T-helper 1 cell treated with Interleukin-12 subunit alpha and Interleukin-12 subunit beta and Interleukin-4 antibody, amounts not matched to agents 30 μg/mL and 1 μg/mL, for 36 hours (primary cell): ENCODE results near the gene APOL5.
"Not testable (repeated sequence)": the region's sequence is repeated elsewhere in the genome, so short reads cannot be mapped to it uniquely, and the experiment has no call there.

Source experiments
- H3K27ac Mint-ChIP-seq: one replicate; pipeline ENCODE4 v1.8.0; 2021; ENCODE audit warnings: mild to moderate bottlenecking, mixed read lengths
- H3K27me3 Mint-ChIP-seq: one replicate; pipeline ENCODE4 v1.8.0; 2021; ENCODE audit warnings: low read depth, mixed read lengths
- H3K36me3 Mint-ChIP-seq: one replicate; pipeline ENCODE4 v1.8.0; 2021; ENCODE audit warnings: low read depth, mixed read lengths
- H3K4me1 Mint-ChIP-seq: one replicate; pipeline ENCODE4 v1.8.0; 2021; ENCODE audit warnings: low read depth, mixed read lengths
- H3K4me3 Mint-ChIP-seq: one replicate; pipeline ENCODE4 v1.8.0; 2021; ENCODE audit warnings: mild to moderate bottlenecking, moderate library complexity, mixed read lengths
- H3K9me3 Mint-ChIP-seq: one replicate; pipeline ENCODE4 v1.8.0; 2021; ENCODE audit warnings: mixed read lengths

Gene APOL5

DNA sequence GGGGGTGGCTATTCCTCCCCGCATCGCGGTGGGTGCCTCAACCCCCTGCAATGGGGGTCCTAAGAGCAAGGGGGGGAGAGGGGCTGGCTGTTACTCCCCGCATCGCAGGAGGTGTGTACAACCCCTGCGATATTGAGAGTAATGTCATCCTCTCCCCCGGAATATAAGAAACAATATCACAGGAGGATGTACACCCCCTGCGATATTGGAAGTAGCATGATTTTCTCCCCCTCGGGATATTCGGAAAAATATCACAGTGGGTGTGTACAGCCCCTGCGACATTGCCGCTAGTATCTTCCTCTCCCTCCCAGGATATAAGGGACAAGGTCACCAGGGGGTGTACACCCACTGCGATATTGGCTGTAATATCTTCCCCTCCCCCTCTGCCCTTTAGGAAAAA lies 22.5 kb upstream of the APOL5 start:
- Mint-ChIP-seq H3K36me3 (no peaks in the 10 kb centered on the region), H3K4me1 (no peaks in the 10 kb centered on the region), H3K27ac (no peak overlapping the region), H3K9me3 (no peaks in the 10 kb centered on the region), H3K4me3 (no peak overlapping the region), H3K27me3 (no peaks in the 10 kb centered on the region)

DNA sequence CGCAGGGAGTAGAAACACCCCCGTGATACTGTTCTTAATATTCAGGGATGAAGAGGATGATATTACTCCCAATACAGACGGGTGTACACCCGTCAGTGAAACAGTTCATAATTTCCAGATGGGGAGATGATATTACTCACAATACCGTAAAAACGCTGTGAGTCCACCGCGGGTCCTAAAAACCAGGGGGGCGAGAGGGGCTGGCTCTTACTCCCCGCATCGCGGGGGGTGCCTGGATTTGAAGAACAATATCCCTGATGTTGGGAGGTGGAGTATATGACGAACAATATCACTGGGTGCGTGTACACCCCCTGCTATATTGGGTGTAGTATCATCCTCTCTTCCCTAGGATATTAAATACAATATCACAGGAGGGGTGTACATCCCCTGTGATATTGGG lies 20.5 kb upstream of the APOL5 start:
- Mint-ChIP-seq H3K27me3 (no peaks in the 10 kb centered on the region), H3K36me3 (no peaks in the 10 kb centered on the region), H3K4me3 (no peak overlapping the region), H3K4me1 (no peaks in the 10 kb centered on the region), H3K27ac (no peak overlapping the region), H3K9me3 (no peaks in the 10 kb centered on the region)

DNA sequence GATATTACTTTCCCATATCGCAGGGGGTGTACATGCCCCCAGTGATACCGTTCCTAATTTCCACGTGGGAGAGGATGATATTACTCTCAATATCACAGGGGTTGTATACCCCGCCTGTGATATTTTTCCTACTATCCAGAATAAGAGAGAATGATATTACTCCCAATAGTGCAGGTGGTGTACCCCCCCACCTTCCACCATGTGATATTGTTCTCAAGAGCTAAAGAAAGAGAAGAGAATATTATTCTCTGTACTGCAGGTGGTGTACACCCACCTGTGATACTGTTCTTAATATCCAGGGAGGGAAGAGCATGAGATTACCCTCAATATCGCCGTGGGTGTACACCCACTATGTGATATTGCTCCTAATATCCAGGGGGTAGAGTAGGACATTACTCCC lies 17.8 kb upstream of the APOL5 start:
- not testable (repeated sequence) for H3K4me3 Mint-ChIP-seq, H3K27ac Mint-ChIP-seq, H3K27me3 Mint-ChIP-seq, H3K9me3 Mint-ChIP-seq, H3K4me1 Mint-ChIP-seq, H3K36me3 Mint-ChIP-seq

DNA sequence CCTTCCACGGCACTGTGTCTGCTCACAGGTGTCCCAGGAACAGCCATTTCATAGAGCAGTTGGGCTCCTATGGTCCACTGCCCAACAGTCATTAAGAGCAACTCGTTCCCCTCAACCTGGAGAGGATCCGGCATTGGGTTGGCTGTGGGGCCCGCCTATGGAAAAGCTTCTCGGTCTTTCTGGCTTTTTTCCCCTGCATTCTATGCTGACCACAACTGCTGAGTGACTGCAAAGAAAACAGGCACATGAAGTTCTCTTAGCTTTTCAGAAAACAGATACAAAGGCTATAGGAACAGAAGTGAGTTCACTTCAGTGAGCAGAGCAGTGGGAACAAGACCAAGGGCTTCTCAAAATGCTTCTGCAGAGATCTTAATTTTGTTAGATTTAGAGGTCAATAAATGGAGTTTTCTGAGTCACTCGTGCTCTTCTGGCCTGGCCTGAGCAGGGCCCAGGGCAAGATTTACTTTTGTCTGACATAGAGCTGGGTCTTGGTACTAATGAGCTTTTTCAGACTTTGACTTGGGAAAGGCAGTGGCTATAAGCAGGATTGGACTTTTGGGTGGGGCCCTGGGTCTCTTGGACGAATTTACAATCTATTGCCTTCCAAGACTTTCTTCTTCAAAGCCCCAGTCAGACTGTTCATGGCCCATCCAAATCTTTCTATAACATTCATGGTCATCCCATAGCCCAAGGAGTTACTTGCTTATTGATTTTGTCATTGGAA lies 13.6 kb upstream of the APOL5 start:
- Mint-ChIP-seq H3K36me3 (no peaks in the 10 kb centered on the region), H3K4me3 (no peak overlapping the region), H3K9me3 (no peaks in the 10 kb centered on the region), H3K27me3 (no peaks in the 10 kb centered on the region), H3K27ac (no peak overlapping the region), H3K4me1 (no peaks in the 10 kb centered on the region)

DNA sequence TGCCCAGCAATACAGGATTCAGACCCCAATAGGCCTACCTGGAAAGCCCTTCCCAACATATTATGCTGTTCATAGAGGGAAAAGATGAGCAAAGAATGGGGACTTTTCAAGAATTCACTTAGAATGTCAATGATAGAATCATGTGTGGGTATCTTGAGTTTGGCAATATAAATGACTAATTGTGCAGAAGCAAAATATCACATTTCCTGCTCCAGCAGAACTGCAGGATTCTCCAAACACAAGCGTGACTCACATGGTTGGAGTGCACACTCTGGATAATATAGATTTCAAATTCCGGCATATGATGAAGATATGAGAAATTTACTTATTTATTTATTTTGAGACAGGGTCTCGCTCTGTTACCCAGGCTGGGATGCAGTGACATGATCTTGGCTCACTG lies 12.5 kb upstream of the APOL5 start:
- no peak overlapping the region for H3K4me3 Mint-ChIP-seq
- no peak overlapping the region for H3K27ac Mint-ChIP-seq
- no peaks in the 10 kb centered on the region for H3K36me3 Mint-ChIP-seq
- no peaks in the 10 kb centered on the region for H3K4me1 Mint-ChIP-seq
- H3K27me3 Mint-ChIP-seq = no peaks in the 10 kb centered on the region
- no peaks in the 10 kb centered on the region for H3K9me3 Mint-ChIP-seq

DNA sequence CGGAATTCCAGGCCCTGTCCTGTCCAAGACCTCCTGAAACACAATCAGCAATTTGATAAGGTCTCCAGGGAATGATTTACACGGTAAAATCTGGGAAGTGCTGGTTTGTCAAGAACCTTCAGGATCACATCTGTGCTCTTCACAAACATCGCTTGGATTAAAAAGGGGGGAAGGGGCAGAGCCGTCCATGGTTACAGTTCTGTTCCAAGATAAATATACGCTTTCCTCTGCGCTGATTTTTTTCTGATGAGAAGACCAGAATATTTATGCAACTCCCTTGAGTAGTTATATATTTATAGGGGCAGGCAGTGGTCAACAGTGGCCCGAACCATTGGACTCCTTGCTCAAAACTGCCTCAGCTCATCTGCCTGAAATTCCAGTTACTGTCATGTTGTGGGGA lies 9.2 kb upstream of the APOL5 start:
- Mint-ChIP-seq H3K4me3 (no peak overlapping the region), H3K9me3 (peaks cover 6% of the 10 kb centered on the region), H3K27me3 (peaks cover 2% of the 10 kb centered on the region), H3K27ac (no peak overlapping the region), H3K36me3 (no peaks in the 10 kb centered on the region), H3K4me1 (no peaks in the 10 kb centered on the region)

DNA sequence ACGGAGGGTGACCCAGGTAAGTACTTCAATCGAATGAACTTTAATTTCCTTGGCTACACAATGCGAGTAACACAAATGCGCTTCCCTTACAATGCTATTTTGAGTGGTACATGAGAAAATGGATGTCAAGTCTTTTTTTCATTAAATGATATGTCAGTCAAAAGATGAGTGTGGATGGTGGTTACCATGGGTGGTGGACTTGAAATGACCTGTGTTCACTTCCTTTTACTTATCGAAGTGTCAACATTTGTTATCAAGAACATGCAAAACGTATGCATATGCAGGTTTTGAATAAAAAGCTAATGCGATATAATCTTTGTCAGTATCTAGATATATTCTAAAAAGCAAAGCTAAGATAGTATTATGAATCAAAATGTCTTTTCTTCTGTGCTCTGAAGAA lies 8.8 kb upstream of the APOL5 start:
- Mint-ChIP-seq H3K4me1 (no peaks in the 10 kb centered on the region), H3K36me3 (no peaks in the 10 kb centered on the region), H3K27ac (no peak overlapping the region), H3K4me3 (no peak overlapping the region), H3K9me3 (peaks cover 6% of the 10 kb centered on the region), H3K27me3 (peaks cover 6% of the 10 kb centered on the region)

DNA sequence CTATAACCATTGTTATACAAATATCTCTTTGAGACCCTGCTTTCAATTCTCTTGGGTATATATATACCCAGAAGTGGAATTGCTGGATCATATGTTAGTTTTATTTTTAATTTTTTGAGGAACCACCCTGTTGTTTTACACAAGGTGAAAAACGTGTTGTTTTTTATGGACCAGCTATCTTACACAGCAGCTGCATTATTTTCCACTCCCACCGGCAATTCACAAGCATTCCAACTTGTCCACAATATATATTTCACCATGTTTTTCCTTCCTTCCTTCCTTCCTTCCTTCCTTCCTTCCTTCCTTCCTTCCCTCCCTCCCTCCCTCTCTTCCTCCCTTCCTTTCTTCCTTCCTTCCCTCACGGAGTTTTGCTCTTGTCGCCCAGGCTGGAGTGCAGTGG lies 6.3 kb upstream of the APOL5 start:
- H3K4me3 Mint-ChIP-seq = no peak overlapping the region
- H3K9me3 Mint-ChIP-seq = peaks cover 6% of the 10 kb centered on the region
- peaks cover 6% of the 10 kb centered on the region for H3K27me3 Mint-ChIP-seq
- no peaks in the 10 kb centered on the region for H3K4me1 Mint-ChIP-seq
- H3K27ac Mint-ChIP-seq = no peak overlapping the region
- H3K36me3 Mint-ChIP-seq = no peaks in the 10 kb centered on the region

DNA sequence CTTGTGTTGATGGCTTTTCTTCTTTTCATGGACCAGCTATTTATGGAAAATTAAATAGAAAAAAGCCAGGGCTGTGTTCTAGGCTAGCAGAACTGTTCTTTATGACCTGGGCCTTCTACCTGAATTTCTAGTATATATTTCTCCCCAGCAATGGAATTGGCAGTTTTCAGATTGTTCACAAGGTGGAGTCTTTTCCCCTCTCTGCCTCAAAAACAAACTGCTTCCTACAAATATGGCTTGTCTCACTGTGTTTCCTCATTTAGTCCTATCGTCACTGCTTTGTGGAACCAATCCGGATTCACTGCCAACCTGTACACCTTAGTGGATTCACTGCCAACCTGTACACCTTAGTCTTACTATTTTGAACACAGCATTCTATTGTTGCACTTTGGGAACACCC lies 5.0 kb upstream of the APOL5 start:
- no peak overlapping the region for H3K4me3 Mint-ChIP-seq
- H3K36me3 Mint-ChIP-seq = no peaks in the 10 kb centered on the region
- no peak overlapping the region for H3K27ac Mint-ChIP-seq
- peaks cover 6% of the 10 kb centered on the region for H3K9me3 Mint-ChIP-seq
- H3K27me3 Mint-ChIP-seq = peaks cover 6% of the 10 kb centered on the region
- no peaks in the 10 kb centered on the region for H3K4me1 Mint-ChIP-seq

DNA sequence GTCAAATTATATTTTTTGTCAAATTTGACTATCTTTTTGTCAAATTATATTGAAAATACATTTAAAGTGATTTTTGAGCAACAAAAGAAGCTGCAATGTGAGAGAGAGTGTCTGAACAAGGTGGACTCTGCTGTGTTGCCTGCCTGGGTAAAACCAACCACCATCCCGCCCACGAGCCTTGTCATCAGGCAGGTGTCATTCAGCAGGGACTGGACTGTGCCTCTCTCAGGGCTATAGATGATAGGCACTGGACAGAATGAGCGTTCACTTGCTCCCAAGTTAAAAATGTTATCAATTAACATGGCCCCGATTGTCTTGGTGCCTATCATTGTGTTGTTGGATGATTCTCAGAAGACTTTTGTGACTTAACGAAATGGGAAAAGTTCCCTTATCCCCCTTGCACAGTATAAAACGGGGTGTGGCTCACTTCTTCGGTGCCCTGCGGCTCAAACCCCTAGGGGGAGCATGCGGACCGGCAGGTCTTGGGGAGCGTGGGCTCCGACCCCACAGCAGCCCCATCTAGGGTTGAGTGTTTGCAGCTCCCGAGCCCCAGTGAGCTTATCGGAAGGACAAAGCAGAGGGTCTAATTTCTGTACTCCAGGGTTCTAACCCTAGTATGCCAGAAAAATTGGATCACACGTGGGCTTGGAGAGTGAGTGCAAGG lies 1.7 kb downstream of the APOL5 start:
- H3K36me3 Mint-ChIP-seq = no peaks in the 10 kb centered on the region
- H3K4me3 Mint-ChIP-seq = no peak overlapping the region
- no peak overlapping the region for H3K27ac Mint-ChIP-seq
- no peaks in the 10 kb centered on the region for H3K27me3 Mint-ChIP-seq
- no peaks in the 10 kb centered on the region for H3K9me3 Mint-ChIP-seq
- H3K4me1 Mint-ChIP-seq = no peaks in the 10 kb centered on the region

DNA sequence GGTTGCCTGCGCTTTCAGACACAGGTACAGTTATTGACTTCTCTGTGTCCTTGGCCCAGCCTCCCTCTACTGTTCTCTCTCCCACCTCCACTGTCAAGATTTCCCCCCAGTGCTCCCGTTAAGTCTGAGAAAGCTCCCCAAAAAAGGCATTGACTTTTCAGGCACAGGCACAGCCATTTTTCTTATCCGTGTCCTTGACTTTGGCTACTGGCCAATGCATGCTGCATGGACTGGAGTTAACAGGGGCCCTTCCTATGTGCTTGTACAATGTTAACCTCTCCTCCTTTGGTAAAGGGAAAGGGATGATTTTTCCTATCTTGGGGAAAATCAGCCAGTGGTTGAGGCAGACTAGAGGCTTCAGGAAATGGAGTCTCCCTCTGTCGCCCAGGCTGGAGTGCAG lies 4.3 kb downstream of the APOL5 start:
- Mint-ChIP-seq H3K36me3 (no peaks in the 10 kb centered on the region), H3K9me3 (no peaks in the 10 kb centered on the region), H3K27me3 (no peaks in the 10 kb centered on the region), H3K27ac (no peak overlapping the region), H3K4me1 (no peaks in the 10 kb centered on the region), H3K4me3 (no peak overlapping the region)

DNA sequence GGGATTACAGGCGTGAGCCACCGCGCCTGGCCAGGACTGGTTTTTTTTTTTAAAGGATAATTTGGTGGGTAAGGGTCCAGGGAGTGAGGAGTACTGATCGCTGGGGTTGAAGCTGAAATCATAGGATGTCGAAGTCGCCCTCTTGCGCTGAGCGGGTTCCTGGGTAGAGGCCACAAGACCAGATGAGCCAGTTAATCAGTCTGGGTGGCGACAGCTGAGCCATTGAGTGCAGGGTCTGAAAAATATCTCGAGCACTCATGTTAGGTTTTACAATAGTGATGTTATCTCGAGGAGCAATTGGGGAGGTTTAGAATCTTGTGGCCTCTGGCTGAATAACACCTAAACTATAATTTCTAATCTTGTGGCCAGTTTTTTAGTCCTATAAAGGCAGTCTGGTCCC lies 7.8 kb downstream of the APOL5 start:
- Mint-ChIP-seq H3K9me3 (no peaks in the 10 kb centered on the region), H3K4me3 (no peak overlapping the region)

DNA sequence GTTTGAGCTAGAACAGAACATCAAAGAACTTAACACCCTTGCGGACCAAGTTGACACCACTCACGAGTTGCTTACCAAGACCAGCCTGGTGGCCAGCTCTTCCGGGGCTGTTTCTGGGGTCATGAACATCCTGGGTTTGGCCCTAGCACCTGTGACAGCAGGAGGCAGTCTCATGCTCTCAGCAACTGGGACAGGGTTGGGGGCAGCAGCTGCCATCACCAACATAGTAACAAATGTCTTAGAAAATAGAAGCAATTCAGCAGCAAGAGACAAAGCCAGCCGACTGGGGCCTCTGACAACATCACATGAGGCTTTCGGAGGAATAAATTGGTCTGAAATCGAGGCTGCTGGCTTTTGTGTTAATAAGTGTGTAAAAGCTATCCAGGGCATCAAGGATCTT lies 8.7 kb downstream of the APOL5 start:
- Mint-ChIP-seq H3K9me3 (no peaks in the 10 kb centered on the region), H3K4me3 (no peak overlapping the region), H3K36me3 (no peaks in the 10 kb centered on the region), H3K27me3 (peaks cover 7% of the 10 kb centered on the region), H3K27ac (no peak overlapping the region), H3K4me1 (no peaks in the 10 kb centered on the region)

More for the DNA sequence above, 7.8 kb downstream of the APOL5 start:
- peaks cover 4% of the 10 kb centered on the region for H3K27me3 Mint-ChIP-seq
- H3K36me3 Mint-ChIP-seq = no peaks in the 10 kb centered on the region
- no peaks in the 10 kb centered on the region for H3K4me1 Mint-ChIP-seq
- H3K27ac Mint-ChIP-seq = no peak overlapping the region

DNA sequence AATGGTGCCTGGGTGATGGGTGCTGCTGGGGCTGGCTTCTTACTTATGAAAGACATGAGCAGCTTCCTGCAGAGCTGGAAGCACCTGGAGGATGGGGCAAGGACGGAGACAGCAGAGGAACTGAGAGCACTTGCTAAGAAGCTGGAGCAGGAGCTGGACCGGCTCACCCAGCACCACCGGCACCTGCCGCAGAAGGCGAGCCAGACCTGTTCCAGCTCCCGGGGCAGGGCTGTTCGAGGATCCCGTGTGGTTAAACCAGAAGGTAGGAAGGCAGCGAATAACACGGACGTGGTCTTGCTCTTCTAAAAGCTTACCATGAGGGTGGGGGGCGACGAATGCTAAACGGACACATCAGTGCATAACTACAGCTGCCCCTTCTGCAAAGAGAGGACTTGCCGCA lies 9.3 kb downstream of the APOL5 start:
- Mint-ChIP-seq H3K4me1 (no peaks in the 10 kb centered on the region), H3K27me3 (peaks cover 7% of the 10 kb centered on the region), H3K9me3 (no peaks in the 10 kb centered on the region), H3K4me3 (no peak overlapping the region), H3K27ac (no peak overlapping the region), H3K36me3 (no peaks in the 10 kb centered on the region)

DNA sequence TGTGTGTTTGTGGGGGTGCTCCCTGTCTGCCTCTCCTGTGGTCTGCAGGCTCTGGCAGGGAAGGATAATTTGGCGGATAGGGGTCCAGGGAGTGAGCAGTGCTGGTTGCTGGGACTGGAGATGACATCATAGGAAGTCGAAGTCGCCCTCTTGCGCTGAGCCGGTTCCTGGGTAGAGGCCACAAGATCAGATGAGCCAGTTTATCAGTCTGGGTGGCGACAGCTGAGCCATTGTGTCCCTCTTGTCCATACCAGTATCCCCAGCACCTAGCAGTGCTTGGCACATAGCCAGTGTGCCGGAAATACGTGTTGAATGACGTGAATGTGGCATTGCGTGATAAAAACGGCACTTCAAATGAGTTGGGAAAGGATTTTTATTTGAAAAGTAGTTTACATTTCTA lies 9.8 kb downstream of the APOL5 start:
- no peaks in the 10 kb centered on the region for H3K36me3 Mint-ChIP-seq
- no peaks in the 10 kb centered on the region for H3K4me1 Mint-ChIP-seq
- no peak overlapping the region for H3K4me3 Mint-ChIP-seq
- H3K9me3 Mint-ChIP-seq = no peaks in the 10 kb centered on the region
- peaks cover 7% of the 10 kb centered on the region for H3K27me3 Mint-ChIP-seq
- H3K27ac Mint-ChIP-seq = no peak overlapping the region
